ENCODE data around the gene EMC1. TPM values are rescaled to one million over a fixed set of nuclear protein-coding genes. Genes with fewer than 3 reads are reported as not detected.
"Not testable (repeated sequence)": the region's sequence is repeated elsewhere in the genome, so short reads cannot be mapped to it uniquely, and the experiment has no call there.

Gene EMC1
- total RNA-seq, 1 donor from 2014 or later: 23.7 TPM

- ATAC-seq (ENCODE audit: poor library complexity): no peak
- intact Hi-C loops (cut with DNase I): no loop called here
These were observed 48.9 kb downstream of the EMC1 start for GRCh38 chr1:19202396-19202795.

GRCh38 chr1:19199969-19200604 is 51.2 kb downstream of the EMC1 start:
- DNase-seq (no peak), ATAC-seq (ENCODE audit: poor library complexity) (no peak)
- intact Hi-C loops (cut with DNase I): no loop called here

More at GRCh38 chr1:19202396-19202795, 48.9 kb downstream of the EMC1 start:
- no peak for DNase-seq

- no peak for DNase-seq
- intact Hi-C loops (cut with DNase I): no loop called here
- ATAC-seq (ENCODE audit: poor library complexity): no peak
These were observed 51.9 kb downstream of the EMC1 start for GRCh38 chr1:19199329-19199968.

DNA sequence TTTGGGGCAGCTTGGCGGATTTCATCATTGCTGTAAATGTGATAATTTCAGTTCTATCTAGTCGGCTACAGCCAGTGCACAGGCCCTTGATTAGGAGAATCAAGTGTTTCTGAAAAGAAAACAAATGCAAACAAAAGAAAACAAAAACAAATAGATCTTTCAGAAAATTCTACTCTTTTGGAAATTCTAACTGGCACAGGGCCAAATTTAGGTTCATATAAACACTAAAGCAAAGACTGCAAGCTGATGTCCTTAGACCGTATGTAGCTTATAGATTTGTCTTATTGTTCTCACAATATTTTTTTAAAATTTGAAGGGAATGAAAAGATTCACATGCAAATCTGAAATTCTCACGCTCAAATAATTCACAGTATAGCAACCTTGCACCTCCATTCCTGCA is 52.5 kb downstream of the EMC1 start:
- DNase-seq (no peak), ATAC-seq (ENCODE audit: poor library complexity) (no peak)
- intact Hi-C loops (cut with DNase I): no loop called here

- DNase-seq: no peak
- intact Hi-C loops (cut with DNase I): no loop called here
- no peak for ATAC-seq (ENCODE audit: poor library complexity)
These were observed 53.5 kb downstream of the EMC1 start for GRCh38 chr1:19197845-19198244.

DNA sequence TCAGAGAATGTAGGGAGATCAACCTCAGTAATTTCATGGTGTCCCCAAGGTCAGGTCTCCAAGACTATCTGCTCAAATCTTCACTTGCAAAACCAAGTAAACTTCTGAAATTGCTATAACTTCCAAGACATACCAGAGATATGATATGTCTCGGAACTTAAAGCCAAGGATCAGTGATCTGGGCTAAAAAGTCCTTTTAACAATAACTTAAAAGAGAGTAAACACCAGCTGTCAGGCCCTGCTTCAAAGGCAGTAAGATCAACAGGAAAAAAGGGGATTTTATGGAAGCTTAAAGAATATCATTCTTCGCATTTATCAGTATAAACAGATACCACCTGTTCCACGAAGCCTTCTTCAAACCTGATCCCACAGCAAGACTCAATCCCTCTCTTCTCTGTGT is 55.0 kb downstream of the EMC1 start:
- intact Hi-C loops (cut with DNase I): no loop called here
- no peak for ATAC-seq (ENCODE audit: poor library complexity)
- no peak for DNase-seq

GRCh38 chr1:19193004-19193403 is 58.3 kb downstream of the EMC1 start:
- DNase-seq: no peak
- intact Hi-C loops (cut with DNase I): no loop called here
- no peak for ATAC-seq (ENCODE audit: poor library complexity)

DNA sequence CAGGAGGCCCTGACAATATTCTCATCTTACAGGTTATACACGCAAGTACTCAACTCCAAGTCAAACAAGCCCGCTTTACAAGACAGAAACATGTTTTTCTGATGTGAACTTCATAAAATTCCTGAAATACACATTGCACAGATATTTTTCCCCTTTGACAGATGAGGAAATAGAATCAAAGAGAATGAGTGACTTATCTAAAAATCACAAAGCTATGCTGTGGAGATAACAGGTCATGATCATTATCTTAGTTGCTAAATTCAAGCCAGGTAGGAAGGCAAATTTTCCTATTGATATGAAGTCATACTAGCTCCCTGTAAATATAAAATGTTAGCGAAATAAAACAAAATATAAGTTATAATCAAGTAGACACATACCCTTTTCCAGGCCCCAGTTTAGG is 59.5 kb downstream of the EMC1 start:
- ATAC-seq (ENCODE audit: poor library complexity) (no peak), DNase-seq (no peak)
- intact Hi-C loops (cut with DNase I): no loop called here

GRCh38 chr1:19190468-19190867 is 60.9 kb downstream of the EMC1 start:
- ATAC-seq (ENCODE audit: poor library complexity): no peak

DNA sequence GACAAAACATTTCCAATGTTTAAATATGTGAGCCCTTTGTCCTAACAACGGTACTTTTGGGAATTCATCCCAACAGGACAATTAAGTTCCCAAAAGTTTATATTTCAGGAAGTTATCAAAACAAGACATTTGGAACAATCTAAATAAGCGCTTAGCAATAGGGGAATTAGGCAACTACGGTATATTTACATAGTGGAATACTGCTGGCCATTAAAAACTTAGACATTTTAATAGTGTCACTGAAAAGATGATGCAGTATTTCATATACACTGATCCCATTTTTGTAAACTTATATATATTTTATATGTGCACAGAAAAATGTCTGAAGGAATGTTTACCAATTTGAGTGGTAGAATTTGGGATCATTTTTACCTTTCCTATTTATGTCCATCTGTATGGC is 62.1 kb downstream of the EMC1 start:
- DNase-seq (no peak), ATAC-seq (ENCODE audit: poor library complexity) (no peak)
- intact Hi-C loops (cut with DNase I): no loop called here

More at GRCh38 chr1:19190468-19190867, 60.9 kb downstream of the EMC1 start:
- intact Hi-C loops (cut with DNase I): no loop called here
- DNase-seq: no peak

DNA sequence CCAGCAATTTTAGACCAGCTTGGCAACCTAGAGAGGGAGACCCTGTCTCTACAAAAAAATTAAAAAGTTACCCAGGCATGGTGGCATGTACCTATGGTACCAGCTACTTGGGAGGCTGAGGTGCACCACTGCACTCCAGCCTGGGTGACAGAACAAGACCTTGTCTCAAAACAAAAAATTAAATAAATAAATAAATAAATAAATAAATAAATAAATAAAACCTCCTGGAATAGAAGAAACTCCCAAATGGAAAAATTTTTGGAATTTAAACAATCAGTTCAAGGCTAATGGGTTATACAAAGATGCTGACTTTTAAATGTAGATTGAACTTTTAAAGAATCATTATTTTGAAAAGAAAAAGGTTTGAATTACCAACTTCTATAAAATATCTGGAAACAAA is 63.5 kb downstream of the EMC1 start:
- intact Hi-C loops (cut with DNase I): no loop called here
- no peak for ATAC-seq (ENCODE audit: poor library complexity)
- no peak for DNase-seq

- ATAC-seq (ENCODE audit: poor library complexity) (no peak), DNase-seq (no peak)
- intact Hi-C loops (cut with DNase I): no loop called here
These were observed 65.3 kb downstream of the EMC1 start for GRCh38 chr1:19186001-19186400.

- no peak for ATAC-seq (ENCODE audit: poor library complexity)
- no peak for DNase-seq
- intact Hi-C loops (cut with DNase I): no loop called here
These were observed 69.1 kb downstream of the EMC1 start for GRCh38 chr1:19182223-19182622.

DNA sequence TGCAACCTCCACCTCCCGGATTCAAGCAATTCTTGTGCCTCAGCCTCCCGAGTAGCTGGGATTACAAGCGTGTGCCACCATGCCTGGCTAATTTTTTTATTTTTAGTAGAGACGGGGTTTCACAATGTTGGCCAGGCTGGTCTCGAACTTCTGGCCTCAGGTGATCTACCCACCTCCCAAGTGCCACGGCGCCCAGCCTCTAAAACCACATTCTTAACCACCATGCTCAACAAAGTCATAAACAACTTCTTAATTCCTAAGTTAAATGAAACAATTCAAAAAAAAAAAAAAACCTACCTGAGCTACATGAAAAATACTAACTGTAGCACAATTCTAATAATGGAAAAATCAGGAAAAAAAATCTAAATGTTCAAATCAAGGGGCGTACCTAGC is 71.1 kb downstream of the EMC1 start:
- DNase-seq; ATAC-seq (ENCODE audit: poor library complexity); intact Hi-C loops (cut with DNase I): not testable (repeated sequence)

GRCh38 chr1:19179597-19180264 is 71.6 kb downstream of the EMC1 start:
- intact Hi-C loops (cut with DNase I): loop anchor here (2.0 to 10.0 kb wide), 2 partner anchors 55 to 61 kb away; no protein-coding TSS in a partner anchor
- peak; percentile 85 for ATAC-seq (ENCODE audit: poor library complexity)
- DNase-seq: no peak

- intact Hi-C loops (cut with DNase I): loop anchor here (2.0 to 10.0 kb wide), 2 partner anchors 54 to 62 kb away; no protein-coding TSS in a partner anchor
- ATAC-seq (ENCODE audit: poor library complexity) (peak; percentile 76), DNase-seq (no peak)
These were observed 72.5 kb downstream of the EMC1 start for GRCh38 chr1:19178734-19179398.

- DNase-seq: no peak
- intact Hi-C loops (cut with DNase I): loop anchor here (2.0 to 10.0 kb wide), 2 partner anchors 53 to 63 kb away; no protein-coding TSS in a partner anchor
- ATAC-seq (ENCODE audit: poor library complexity): no peak
These were observed 73.5 kb downstream of the EMC1 start for GRCh38 chr1:19177811-19178210.

DNA sequence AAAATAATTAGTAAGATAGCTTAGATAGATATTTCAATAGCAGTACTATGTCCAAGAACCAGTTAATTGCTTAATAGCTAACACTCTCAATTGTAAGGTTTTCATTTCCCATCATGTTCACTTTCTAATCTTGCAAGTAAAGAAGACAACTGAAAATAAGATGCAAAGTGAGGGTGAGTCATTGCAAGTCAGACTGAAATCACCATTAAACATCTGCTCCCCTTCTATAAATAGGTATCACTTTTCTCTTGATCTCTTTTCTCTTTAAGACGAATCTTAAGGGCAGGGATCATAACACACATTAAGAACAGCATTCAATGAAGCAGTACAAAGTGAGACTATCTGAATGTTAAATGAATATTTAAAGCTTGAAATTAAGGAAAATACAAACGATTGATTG is 81.7 kb downstream of the EMC1 start:
- ATAC-seq (ENCODE audit: poor library complexity): no peak
- no peak for DNase-seq
- intact Hi-C loops (cut with DNase I): loop anchor here (10.0 kb wide), 2 partner anchors 45 to 65 kb away; no protein-coding TSS in a partner anchor

- DNase-seq: no peak
- ATAC-seq (ENCODE audit: poor library complexity): no peak
- intact Hi-C loops (cut with DNase I): loop anchor here (10.0 kb wide), 1 partner anchor 62 kb away; no protein-coding TSS in a partner anchor
These were observed 84.2 kb downstream of the EMC1 start for GRCh38 chr1:19167140-19167539.

Measured in Right ventricle myocardium superior (tissue), 1 donor.